ENCODE data around the gene PTPRB.
A peak's percentile ranks its signal among the peaks of the same experiment; 100 is the strongest.

DNA sequence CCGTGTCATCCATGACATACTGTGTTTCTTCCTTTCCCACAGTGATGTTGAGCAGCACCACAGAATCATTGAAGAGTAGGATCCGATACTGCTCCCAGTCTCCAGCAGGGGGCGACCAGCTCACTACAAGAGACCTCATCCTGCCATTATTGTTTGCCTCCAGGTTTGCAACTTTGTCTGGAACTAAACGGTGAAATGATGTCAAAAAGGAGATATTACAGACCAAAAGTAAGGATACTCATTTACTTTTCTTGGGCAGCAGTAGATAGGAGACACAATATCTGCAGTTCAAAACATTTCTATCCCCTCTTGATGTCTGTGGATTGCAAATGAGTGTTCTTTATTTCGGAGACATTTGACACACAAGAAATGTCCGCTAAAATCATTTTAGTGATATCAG, 47.2 kb downstream of the PTPRB start:
- TF ChIP-seq CTCF (IDR thresholded peaks at IDR 0.05) (peak; percentile 71 to 93 (median 82)), POLR2A (IDR thresholded peaks at IDR 0.05) (no peak)
